Calu3 (cell line): ENCODE measurements around the gene GRIA2. TPM values are rescaled to one million over a fixed set of nuclear protein-coding genes. Genes with fewer than 3 reads are reported as not detected.
"Not testable (repeated sequence)": the region's sequence is repeated elsewhere in the genome, so short reads cannot be mapped to it uniquely, and the experiment has no call there.

Experiments
- BruUV-seq: library from RNA; stranded (reverse); fragments of 400-500 nt; replicated peaks from 2 replicates; lab custom pipeline; 2021; lab: Mats Ljungman, UMichigan
- CTCF ChIA-PET: fragments of 300-600 bp; sonication (Branson Sonifier 250); formaldehyde crosslinking; loops from one replicate; lab custom pipeline; 2022; ENCODE audit warnings: antibody characterized with exemption; lab: Charles Lee
- DNase-seq: peaks from one replicate; pipeline ENCODE4 v3.0.0; 2022
- H3K27ac Mint-ChIP-seq: one replicate; pipeline ENCODE4 v1.8.0; 2022; ENCODE audit warnings: mixed read lengths; ENCODE audit not compliant: unreplicated experiment
- H3K27me3 Mint-ChIP-seq: one replicate; pipeline ENCODE4 v1.8.0; 2022; ENCODE audit warnings: mixed read lengths; ENCODE audit not compliant: unreplicated experiment
- H3K36me3 Mint-ChIP-seq: one replicate; pipeline ENCODE4 v1.8.0; 2022; ENCODE audit warnings: mild to moderate bottlenecking, moderate library complexity, mixed read lengths; ENCODE audit not compliant: insufficient read depth, unreplicated experiment
- H3K4me1 Mint-ChIP-seq: one replicate; pipeline ENCODE4 v1.8.0; 2022; ENCODE audit warnings: mild to moderate bottlenecking, low read depth, mixed read lengths; ENCODE audit not compliant: unreplicated experiment
- H3K4me3 Mint-ChIP-seq: one replicate; pipeline ENCODE4 v1.8.0; 2022; ENCODE audit warnings: mild to moderate bottlenecking, low read depth, moderate library complexity, mixed read lengths; ENCODE audit not compliant: unreplicated experiment
- H3K9me3 Mint-ChIP-seq: one replicate; pipeline ENCODE4 v1.8.0; 2022; ENCODE audit warnings: low read depth, mixed read lengths; ENCODE audit not compliant: unreplicated experiment
- intact Hi-C: fragments of 100-400 bp; cut with micrococcal nuclease; formaldehyde crosslinking; loops from one replicate; pipeline ENCODE4 v1.10.0; 2022; ENCODE audit not compliant: unreplicated experiment
- total RNA-seq: library from RNA; stranded (reverse); gene quantifications from 2 replicates; pipeline ENCODE4 v1.2.3, GENCODE V29; 2022
- TF ChIP-seq, protein P1 (sequence below): fragments of 200-600 bp; IDR thresholded peaks from one replicate; pipeline ENCODE4 v1.8.0; 2022; ENCODE audit warnings: antibody characterized with exemption; ENCODE audit not compliant: unreplicated experiment

The GRIA2 gene
- total RNA-seq, 1 experiment from 2014 or later, result not detected

DNA sequence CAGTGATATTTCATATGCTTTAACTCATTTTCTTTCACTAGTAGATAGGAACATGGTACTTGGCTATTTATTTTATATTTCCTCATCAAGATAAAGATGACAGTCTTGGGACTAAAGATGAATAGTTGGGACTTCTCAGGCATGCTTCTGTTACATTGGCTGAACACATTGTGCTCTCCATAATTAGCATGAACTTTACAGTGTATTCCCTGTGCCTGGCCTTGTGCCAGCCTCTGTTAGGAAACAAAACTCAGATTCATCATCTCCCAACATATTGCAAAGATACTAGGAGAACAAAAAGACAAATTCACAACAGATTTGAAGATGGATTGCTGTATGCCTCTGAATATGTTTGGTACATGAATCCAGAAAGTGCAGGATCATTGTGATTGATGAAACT, 26.4 kb downstream of the GRIA2 start:
- Mint-ChIP-seq H3K36me3 (no peaks in the 10 kb centered on the region), H3K9me3 (no peaks in the 10 kb centered on the region), H3K4me3 (no peak overlapping the region), H3K4me1 (no peaks in the 10 kb centered on the region), H3K27me3 (no peaks in the 10 kb centered on the region), H3K27ac (no peak overlapping the region)
- CTCF ChIA-PET, result no interaction called here
- TF ChIP-seq, protein P1, sequence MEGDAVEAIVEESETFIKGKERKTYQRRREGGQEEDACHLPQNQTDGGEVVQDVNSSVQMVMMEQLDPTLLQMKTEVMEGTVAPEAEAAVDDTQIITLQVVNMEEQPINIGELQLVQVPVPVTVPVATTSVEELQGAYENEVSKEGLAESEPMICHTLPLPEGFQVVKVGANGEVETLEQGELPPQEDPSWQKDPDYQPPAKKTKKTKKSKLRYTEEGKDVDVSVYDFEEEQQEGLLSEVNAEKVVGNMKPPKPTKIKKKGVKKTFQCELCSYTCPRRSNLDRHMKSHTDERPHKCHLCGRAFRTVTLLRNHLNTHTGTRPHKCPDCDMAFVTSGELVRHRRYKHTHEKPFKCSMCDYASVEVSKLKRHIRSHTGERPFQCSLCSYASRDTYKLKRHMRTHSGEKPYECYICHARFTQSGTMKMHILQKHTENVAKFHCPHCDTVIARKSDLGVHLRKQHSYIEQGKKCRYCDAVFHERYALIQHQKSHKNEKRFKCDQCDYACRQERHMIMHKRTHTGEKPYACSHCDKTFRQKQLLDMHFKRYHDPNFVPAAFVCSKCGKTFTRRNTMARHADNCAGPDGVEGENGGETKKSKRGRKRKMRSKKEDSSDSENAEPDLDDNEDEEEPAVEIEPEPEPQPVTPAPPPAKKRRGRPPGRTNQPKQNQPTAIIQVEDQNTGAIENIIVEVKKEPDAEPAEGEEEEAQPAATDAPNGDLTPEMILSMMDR, result no peak
- DNase-seq, result no peak
- intact Hi-C loops, result no loop called here
- no TSS peak for BruUV-seq

DNA sequence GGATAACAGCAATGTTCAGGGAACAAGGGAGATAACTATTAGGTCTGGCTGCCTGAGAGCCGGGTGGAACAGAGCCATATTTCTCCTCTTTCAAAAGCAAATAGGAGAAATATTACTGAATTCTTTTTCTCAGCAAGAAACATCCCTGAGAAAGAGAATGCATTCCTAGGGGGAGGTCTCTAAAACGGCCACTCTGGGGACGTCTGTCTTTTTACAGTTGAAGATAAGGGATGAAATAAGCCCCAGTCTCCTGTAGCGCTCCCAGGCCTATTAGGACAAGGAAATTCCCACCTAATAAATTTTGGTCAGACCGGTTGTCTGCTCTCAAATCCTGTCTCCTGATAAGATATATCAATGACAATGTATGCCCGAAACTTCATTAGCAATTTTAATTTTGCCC, 37.6 kb downstream of the GRIA2 start:
- H3K27me3 Mint-ChIP-seq, DNase-seq, intact Hi-C loops, H3K36me3 Mint-ChIP-seq, H3K4me3 Mint-ChIP-seq, H3K27ac Mint-ChIP-seq, H3K9me3 Mint-ChIP-seq, H3K4me1 Mint-ChIP-seq, CTCF ChIA-PET, BruUV-seq: not testable (repeated sequence)

DNA sequence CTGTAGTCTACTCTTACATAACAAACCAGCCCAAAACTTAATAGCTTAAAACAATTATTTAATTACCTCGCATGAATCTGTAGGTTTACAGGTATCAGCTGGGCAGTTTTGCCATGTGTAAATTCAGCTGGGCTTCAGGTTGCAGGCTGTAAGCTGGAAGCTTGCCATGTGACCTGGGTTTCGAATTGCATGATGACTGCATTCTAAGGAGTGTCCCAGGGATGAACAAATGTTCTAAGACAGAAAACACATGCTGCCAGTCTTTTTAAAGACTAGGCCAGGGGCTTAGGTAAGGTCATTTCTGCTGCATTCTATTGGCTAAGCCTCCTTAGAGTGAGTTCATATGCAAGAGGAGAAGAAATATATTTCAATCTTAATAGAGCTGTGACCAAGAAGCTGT, 44.8 kb downstream of the GRIA2 start:
- TF ChIP-seq, protein P1, result no peak
- CTCF ChIA-PET, result no interaction called here
- no peak overlapping the region for H3K4me3 Mint-ChIP-seq
- H3K9me3 Mint-ChIP-seq, result no peaks in the 10 kb centered on the region
- H3K36me3 Mint-ChIP-seq, result no peaks in the 10 kb centered on the region
- intact Hi-C loops, result no loop called here
- no TSS peak for BruUV-seq
- no peaks in the 10 kb centered on the region for H3K4me1 Mint-ChIP-seq
- peak; percentile 27 for DNase-seq
- no peaks in the 10 kb centered on the region for H3K27me3 Mint-ChIP-seq
- no peak overlapping the region for H3K27ac Mint-ChIP-seq

DNA sequence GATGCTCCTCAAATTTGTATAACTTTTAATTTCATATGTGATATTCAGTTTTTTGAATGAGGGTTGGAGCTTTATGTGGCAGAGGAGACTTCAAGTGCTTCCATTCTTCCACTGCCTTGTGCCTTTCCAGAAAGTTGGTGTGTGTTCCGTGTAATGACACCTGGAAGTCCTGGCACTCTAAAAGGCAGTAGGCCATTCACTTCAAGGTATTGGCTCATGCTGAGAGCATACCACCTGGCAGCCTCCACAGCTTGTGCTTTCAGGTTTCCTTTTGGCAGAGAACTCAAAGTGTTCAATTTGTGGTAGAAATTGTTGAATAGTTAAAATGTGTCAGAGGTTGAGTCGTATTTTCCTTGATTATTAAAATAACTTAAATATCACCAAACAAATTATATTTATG, 49.6 kb downstream of the GRIA2 start:
- Mint-ChIP-seq H3K27ac (no peak overlapping the region), H3K4me3 (no peak overlapping the region), H3K9me3 (no peaks in the 10 kb centered on the region), H3K27me3 (no peaks in the 10 kb centered on the region), H3K4me1 (no peaks in the 10 kb centered on the region), H3K36me3 (no peaks in the 10 kb centered on the region)
- intact Hi-C loops, result no loop called here
- CTCF ChIA-PET, result no interaction called here
- no TSS peak for BruUV-seq
- no peak for DNase-seq
- TF ChIP-seq, protein P1, result no peak

DNA sequence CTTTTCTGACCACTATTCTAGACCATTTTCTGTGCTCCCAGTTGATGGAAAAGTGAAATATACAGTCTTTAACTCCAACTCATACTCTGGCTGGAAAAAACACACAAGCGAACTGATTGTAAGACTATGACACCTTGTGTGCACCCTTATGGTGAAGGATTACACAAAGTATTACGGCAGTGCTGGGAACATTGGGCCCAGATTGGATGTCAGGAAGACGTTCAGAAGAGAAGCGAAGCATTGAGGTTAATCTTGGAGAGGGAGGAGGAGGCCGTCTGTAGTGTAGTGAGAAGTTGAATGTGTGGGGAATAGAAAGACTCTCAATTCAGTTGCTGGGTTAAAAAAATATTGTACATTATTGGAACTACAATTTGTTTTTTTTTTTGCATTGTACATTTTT, 50.0 kb downstream of the GRIA2 start:
- no TSS peak for BruUV-seq
- no peak overlapping the region for H3K27ac Mint-ChIP-seq

More for the DNA sequence above, 50.0 kb downstream of the GRIA2 start:
- CTCF ChIA-PET, result no interaction called here
- no peaks in the 10 kb centered on the region for H3K27me3 Mint-ChIP-seq
- TF ChIP-seq, protein P1, result no peak
- no peaks in the 10 kb centered on the region for H3K36me3 Mint-ChIP-seq
- H3K9me3 Mint-ChIP-seq, result no peaks in the 10 kb centered on the region
- no peak for DNase-seq
- H3K4me3 Mint-ChIP-seq, result no peak overlapping the region
- H3K4me1 Mint-ChIP-seq, result no peaks in the 10 kb centered on the region
- intact Hi-C loops, result no loop called here
